Suprapubic skin (tissue), 4 donors: ENCODE results near the gene SLC6A6.

Experiments used
- CTCF ChIP-seq, 2 donors: fragments of 200-600 bp in 1 of 2; fragments of 450-650 bp in 1 of 2; sonication (generic) in 1 of 2; IDR thresholded peaks; one replicate each; pipeline ENCODE4 v1.5.1; 2016 to 2019; ENCODE audit warnings: antibody characterized with exemption in 2 of 2, mild to moderate bottlenecking in 1 of 2, moderate library complexity in 1 of 2
- POLR2A ChIP-seq, 2 donors: fragments of 450-650 bp; IDR thresholded peaks; one replicate each; pipeline ENCODE4 v1.6.1; 2017; ENCODE audit warnings: antibody characterized with exemption in 2 of 2, mild to moderate bottlenecking in 2 of 2, moderate library complexity in 2 of 2
- POLR2AphosphoS5 ChIP-seq, 3 donors: sonication (generic); formaldehyde crosslinking; IDR thresholded peaks; one replicate each; pipeline ENCODE4 v1.6.1; 2017; ENCODE audit warnings: antibody characterized with exemption in 3 of 3

DNA sequence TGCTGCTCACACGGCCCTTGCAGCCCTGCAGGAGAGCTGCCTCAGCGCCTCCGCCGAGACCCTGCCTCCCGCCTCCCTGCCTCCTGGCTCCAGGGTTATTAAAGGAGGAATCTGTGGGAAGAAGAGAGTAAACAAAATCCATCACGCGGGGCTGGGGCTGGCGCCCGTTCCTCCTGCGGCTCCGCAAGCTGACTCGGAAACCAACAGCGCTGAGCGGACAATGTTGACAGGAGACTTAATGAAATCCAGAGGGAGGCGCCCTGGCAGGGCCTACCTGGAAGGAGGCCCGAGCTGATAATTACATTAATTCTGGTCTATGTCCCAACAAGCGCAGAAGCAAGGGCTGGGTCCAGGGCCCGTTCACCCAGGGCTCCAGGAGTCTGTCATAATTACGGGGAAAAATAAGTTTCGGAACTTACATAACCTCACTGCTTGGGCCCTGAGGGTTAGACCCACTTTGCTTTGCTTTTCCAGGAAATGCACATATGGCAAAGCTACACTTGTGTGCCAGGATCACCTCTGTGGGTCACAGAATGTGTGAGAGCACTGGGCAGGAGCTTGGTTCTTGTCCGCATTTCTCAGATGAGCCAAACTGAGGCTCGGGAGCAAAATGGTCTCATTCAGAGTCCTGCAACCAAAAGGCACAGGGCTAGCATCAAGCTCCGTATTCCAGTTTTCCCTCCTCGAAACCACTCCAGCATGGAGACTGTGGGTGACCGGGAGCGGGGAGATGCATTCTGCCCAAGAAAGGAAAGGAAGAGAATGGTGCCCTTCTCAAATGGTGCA is 43.8 kb upstream of the SLC6A6 start:
- TF ChIP-seq CTCF (IDR thresholded peaks at IDR 0.05) (no peak), POLR2A (IDR thresholded peaks at IDR 0.05) (no peak), POLR2AphosphoS5 (IDR thresholded peaks at IDR 0.05) (no peak)
